Endothelial cell (in vitro differentiated cells): Measurements from ENCODE around the gene JPH4. TPM values are rescaled to one million over a fixed set of nuclear protein-coding genes. Genes with fewer than 3 reads are reported as not detected.

Source experiments
- DNase-seq: peaks from one replicate; pipeline ENCODE4 v3.0.0; 2021; ENCODE audit warnings: low spot score
- H3K27ac Mint-ChIP-seq: one replicate; pipeline ENCODE4 v1.8.0; 2021; ENCODE audit warnings: mixed read lengths, inconsistent platforms; ENCODE audit not compliant: unreplicated experiment
- H3K27me3 Mint-ChIP-seq: one replicate; pipeline ENCODE4 v1.8.0; 2021; ENCODE audit warnings: mild to moderate bottlenecking, moderate library complexity, mixed read lengths, inconsistent platforms; ENCODE audit not compliant: unreplicated experiment
- H3K36me3 Mint-ChIP-seq: one replicate; pipeline ENCODE4 v1.8.0; 2021; ENCODE audit warnings: mild to moderate bottlenecking, low read depth, mixed read lengths, inconsistent platforms; ENCODE audit not compliant: unreplicated experiment
- H3K4me1 Mint-ChIP-seq: one replicate; pipeline ENCODE4 v1.8.0; 2021; ENCODE audit warnings: mild to moderate bottlenecking, mixed read lengths, inconsistent platforms; ENCODE audit not compliant: unreplicated experiment
- H3K4me3 Mint-ChIP-seq: one replicate; pipeline ENCODE4 v1.8.0; 2021; ENCODE audit warnings: mild to moderate bottlenecking, mixed read lengths, inconsistent platforms; ENCODE audit not compliant: unreplicated experiment
- H3K9me3 Mint-ChIP-seq: one replicate; pipeline ENCODE4 v1.8.0; 2021; ENCODE audit warnings: mixed read lengths, inconsistent platforms; ENCODE audit not compliant: unreplicated experiment
- total RNA-seq: library from RNA; stranded (reverse); fragmentation: NEBNext Ultra II Directional; extraction: Animal tissue kit (Norgen Biotek cat#: 25700); gene quantifications from one replicate; pipeline ENCODE4 v1.2.1, GENCODE V29; 2021; ENCODE audit not compliant: unreplicated experiment
- TF ChIP-seq, protein P1 (sequence below): fragments of 200-600 bp; sonication (generic); IDR thresholded peaks from one replicate; pipeline ENCODE4 v1.5.0; 2021; ENCODE audit warnings: antibody characterized with exemption; ENCODE audit not compliant: unreplicated experiment

JPH4 gene
- total RNA-seq, 1 donor from 2014 or later, result 0.64 TPM

GRCh38 chr14:23556700-23557440 lies 21.7 kb downstream of the JPH4 start:
- Mint-ChIP-seq H3K36me3 (peaks cover 27% of the 10 kb centered on the region), H3K9me3 (no peaks in the 10 kb centered on the region), H3K27ac (peak overlapping the region; percentile 64), H3K4me3 (peak overlapping the region; percentile 92), H3K27me3 (peaks cover 6% of the 10 kb centered on the region), H3K4me1 (peaks cover 18% of the 10 kb centered on the region)
- no peak for DNase-seq
- TF ChIP-seq, protein P1, sequence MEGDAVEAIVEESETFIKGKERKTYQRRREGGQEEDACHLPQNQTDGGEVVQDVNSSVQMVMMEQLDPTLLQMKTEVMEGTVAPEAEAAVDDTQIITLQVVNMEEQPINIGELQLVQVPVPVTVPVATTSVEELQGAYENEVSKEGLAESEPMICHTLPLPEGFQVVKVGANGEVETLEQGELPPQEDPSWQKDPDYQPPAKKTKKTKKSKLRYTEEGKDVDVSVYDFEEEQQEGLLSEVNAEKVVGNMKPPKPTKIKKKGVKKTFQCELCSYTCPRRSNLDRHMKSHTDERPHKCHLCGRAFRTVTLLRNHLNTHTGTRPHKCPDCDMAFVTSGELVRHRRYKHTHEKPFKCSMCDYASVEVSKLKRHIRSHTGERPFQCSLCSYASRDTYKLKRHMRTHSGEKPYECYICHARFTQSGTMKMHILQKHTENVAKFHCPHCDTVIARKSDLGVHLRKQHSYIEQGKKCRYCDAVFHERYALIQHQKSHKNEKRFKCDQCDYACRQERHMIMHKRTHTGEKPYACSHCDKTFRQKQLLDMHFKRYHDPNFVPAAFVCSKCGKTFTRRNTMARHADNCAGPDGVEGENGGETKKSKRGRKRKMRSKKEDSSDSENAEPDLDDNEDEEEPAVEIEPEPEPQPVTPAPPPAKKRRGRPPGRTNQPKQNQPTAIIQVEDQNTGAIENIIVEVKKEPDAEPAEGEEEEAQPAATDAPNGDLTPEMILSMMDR, result no peak

- peak within 1 kb of the TSS; percentile 86 for H3K27ac Mint-ChIP-seq
- peaks cover 22% of the 10 kb centered on the region for H3K36me3 Mint-ChIP-seq
- DNase-seq, result peak; percentile 89
- H3K9me3 Mint-ChIP-seq, result no peaks in the 10 kb centered on the region
- TF ChIP-seq, protein P1, result no peak
- peaks cover 6% of the 10 kb centered on the region for H3K27me3 Mint-ChIP-seq
- H3K4me1 Mint-ChIP-seq, result peaks cover 19% of the 10 kb centered on the region
- H3K4me3 Mint-ChIP-seq, result peak within 1 kb of the TSS; percentile 92
These were observed 22.5 kb downstream of the JPH4 start, which contains the start of gene THTPA for GRCh38 chr14:23555882-23556699. THTPA (plus strand) TSS chr14:23556271; CDS start chr14:23556758, 487 bp downstream.

GRCh38 chr14:23555533-23555881 lies 23.1 kb downstream of the JPH4 start:
- peaks cover 19% of the 10 kb centered on the region for H3K4me1 Mint-ChIP-seq
- TF ChIP-seq, protein P1, result no peak

GRCh38 chr14:23551266-23552028 lies 27.1 kb downstream of the JPH4 start, which contains the start of gene ZFHX2:
ZFHX2 (minus strand) TSS chr14:23551765; CDS start chr14:23535325, 16,440 bp downstream.
- DNase-seq, result peak; percentile 89
- H3K27me3 Mint-ChIP-seq, result no peaks in the 10 kb centered on the region
- no peaks in the 10 kb centered on the region for H3K36me3 Mint-ChIP-seq
- H3K4me1 Mint-ChIP-seq, result peaks cover 3% of the 10 kb centered on the region
- TF ChIP-seq, protein P1, result no peak
- H3K27ac Mint-ChIP-seq, result peak within 1 kb of the TSS; percentile 72
- no peaks in the 10 kb centered on the region for H3K9me3 Mint-ChIP-seq
- no peak within 1 kb of the TSS for H3K4me3 Mint-ChIP-seq

More at GRCh38 chr14:23555533-23555881, 23.1 kb downstream of the JPH4 start:
- Mint-ChIP-seq H3K27ac (peak overlapping the region; percentile 77), H3K36me3 (peaks cover 17% of the 10 kb centered on the region), H3K9me3 (no peaks in the 10 kb centered on the region), H3K27me3 (peaks cover 3% of the 10 kb centered on the region), H3K4me3 (peak overlapping the region; percentile 92)
- DNase-seq, result no peak
